ENCODE results near the gene SLX1B. TPM values are rescaled to one million over a fixed set of nuclear protein-coding genes. Genes with fewer than 3 reads are reported as not detected.
"Not testable (repeated sequence)": the region's sequence is repeated elsewhere in the genome, so short reads cannot be mapped to it uniquely, and the experiment has no call there.

Gene SLX1B
- total RNA-seq, 8 experiments from 2014 or later = 7.7 to 25.4 (median 12.4) TPM

DNA sequence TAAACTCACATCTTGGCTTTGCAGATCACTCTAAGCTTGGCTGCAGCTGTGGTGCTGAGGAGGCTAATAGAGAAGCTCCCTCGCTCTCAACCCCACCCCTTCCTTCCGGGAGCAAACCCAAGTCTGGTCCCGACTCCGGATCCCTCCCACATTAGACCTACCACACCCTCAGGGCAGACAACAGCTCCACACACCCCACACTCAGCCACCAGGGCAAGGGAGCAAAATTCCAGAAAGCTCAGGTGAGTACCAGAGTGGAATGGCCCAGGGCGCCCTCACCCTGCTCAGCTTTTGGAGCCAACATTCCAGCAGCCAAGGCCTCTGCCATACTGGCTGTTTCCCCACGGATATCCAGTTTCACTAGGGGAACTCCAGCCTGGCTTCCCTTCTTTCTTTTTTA is 15.3 kb downstream of the SLX1B start:
- H3K4me3 ChIP-seq; H3K27ac ChIP-seq; H3K4me1 ChIP-seq (replicated peaks in 1 of 2); in situ Hi-C loops (cut with MboI; ENCODE audit: low pct_unique_long_range_greater_than_20kb in 2 of 9, low sequenced_read_pairs in 9 of 9, unreplicated experiment in 9 of 9): not testable (repeated sequence)
- WGBS, 10 experiments = no CpG with 5 or more reads among the region's 6 CpGs
- peak in 3 of 8 experiments; percentile 67 to 86 (median 82) for ATAC-seq (replicated peaks in 6 of 8)

DNA sequence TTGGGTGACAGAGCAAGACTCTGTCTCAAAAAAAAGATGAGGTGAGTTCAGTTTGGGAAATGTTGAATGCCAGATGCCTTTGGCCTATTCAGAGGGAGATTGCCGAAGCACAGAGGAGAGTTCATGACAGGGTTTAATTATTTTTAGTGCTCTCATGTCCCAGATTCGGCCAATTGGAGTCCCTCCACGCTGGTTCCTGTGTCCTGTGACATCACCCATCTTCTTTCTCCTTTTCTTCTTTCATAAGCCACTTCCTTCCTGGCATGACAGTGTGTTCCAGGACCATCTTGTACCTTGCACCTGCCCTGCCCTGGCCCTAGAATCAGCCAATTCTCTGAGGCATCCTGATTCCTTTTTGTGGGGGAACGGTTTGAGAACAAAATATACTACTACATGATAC is 17.7 kb downstream of the SLX1B start:
- H3K4me3 ChIP-seq; in situ Hi-C loops (cut with MboI; ENCODE audit: low pct_unique_long_range_greater_than_20kb in 2 of 9, low sequenced_read_pairs in 9 of 9, unreplicated experiment in 9 of 9); H3K4me1 ChIP-seq (replicated peaks in 1 of 2); ATAC-seq (replicated peaks in 6 of 8); H3K27ac ChIP-seq: not testable (repeated sequence)
- WGBS, 10 experiments = no CpG with 5 or more reads among the region's 4 CpGs

- H3K4me3 ChIP-seq; H3K4me1 ChIP-seq (replicated peaks in 1 of 2); H3K27ac ChIP-seq; ATAC-seq (replicated peaks in 6 of 8); in situ Hi-C loops (cut with MboI; ENCODE audit: low pct_unique_long_range_greater_than_20kb in 2 of 9, low sequenced_read_pairs in 9 of 9, unreplicated experiment in 9 of 9): not testable (repeated sequence)
- no CpG with 5 or more reads among the region's 12 CpGs for WGBS, 10 experiments
These were observed 27.9 kb downstream of the SLX1B start for GRCh38 chr16:29482276-29482675.

DNA sequence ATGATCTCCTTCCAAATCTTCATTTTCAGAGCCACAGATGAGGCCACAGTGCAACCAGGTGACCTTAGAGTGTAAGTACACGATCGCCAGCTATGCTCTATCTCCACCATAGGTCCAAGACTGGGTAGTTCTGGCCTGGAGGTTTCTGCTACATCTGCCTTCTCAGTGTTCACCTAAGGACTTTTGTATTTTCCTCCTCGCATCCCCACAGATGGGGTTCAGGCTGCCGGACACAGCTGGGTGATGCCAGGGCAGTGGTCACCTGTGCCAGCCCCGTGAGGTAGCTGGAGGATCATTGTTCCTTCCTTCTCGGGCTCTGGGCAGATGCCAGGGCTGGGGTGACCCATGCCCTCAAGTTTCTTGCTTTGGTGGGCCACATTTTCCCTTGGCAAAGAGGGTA is 52.0 kb downstream of the SLX1B start, which contains the start of gene NPIPB12:
Gene NPIPB12, minus strand, starts transcription at position 101 of the 400 bp plus-strand sequence.
- no CpG with 5 or more reads among the region's 6 CpGs for WGBS, 10 experiments
- in situ Hi-C loops (cut with MboI; ENCODE audit: low pct_unique_long_range_greater_than_20kb in 2 of 9, low sequenced_read_pairs in 9 of 9, unreplicated experiment in 9 of 9); H3K4me1 ChIP-seq (replicated peaks in 1 of 2); H3K4me3 ChIP-seq; H3K27ac ChIP-seq; ATAC-seq (replicated peaks in 6 of 8): not testable (repeated sequence)

Other genes starting within 250 kb of the SLX1B start
- gene NPIPB11, start 47.8 kb upstream of the SLX1B start, total RNA-seq = 1 to 10 TPM in 4 of 8 experiments, under 1 TPM in 4; 0.14 to 2.8 (median 0.98) TPM
- gene BOLA2, start 182 bp upstream of the SLX1B start, total RNA-seq = 10 to 100 TPM; 16.0 to 38.7 (median 25.1) TPM
- 10 to 100 TPM in 1 of 8 experiments, 1 to 10 TPM in 2, under 1 TPM in 5; 0.16 to 18.4 (median 0.83) TPM for gene SULT1A4, start 5.4 kb downstream of the SLX1B start, total RNA-seq
- gene NPIPB12, start 51.9 kb downstream of the SLX1B start, total RNA-seq = 10 to 100 TPM in 4 of 8 experiments, 1 to 10 TPM in 4; 3.4 to 43.7 (median 11.4) TPM
- 1 to 10 TPM in 1 of 8 experiments, under 1 TPM in 7; 0.07 to 1.1 (median 0.35) TPM for gene SPN, start 208.7 kb downstream of the SLX1B start, total RNA-seq
- gene QPRT, start 224.6 kb downstream of the SLX1B start, total RNA-seq = 100 to 1,000 TPM in 1 of 8 experiments, 10 to 100 TPM in 7; 37.7 to 133 (median 52.8) TPM

Measured in motor neuron (in vitro differentiated cells).